H54 (cell line): ENCODE measurements around the gene CTCF.
A peak's percentile ranks its signal among the peaks of the same experiment; 100 is the strongest.

Experiments
- DNase-seq: peaks from one replicate; pipeline ENCODE4 v3.0.0; 2011; ENCODE audit warnings: low spot score, mixed read lengths; ENCODE audit not compliant: insufficient read length
- FAIRE-seq: peaks from 3 replicates; lab custom pipeline; 2011; peaks lifted over from hg19 to GRCh38; lab: Jason Lieb, UNC
- POLR2A ChIP-seq: IDR thresholded peaks from 2 replicates; pipeline ENCODE4 v1.6.1; 2011; ENCODE audit warnings: low read depth, mild to moderate bottlenecking, low read length

The CTCF gene

DNA sequence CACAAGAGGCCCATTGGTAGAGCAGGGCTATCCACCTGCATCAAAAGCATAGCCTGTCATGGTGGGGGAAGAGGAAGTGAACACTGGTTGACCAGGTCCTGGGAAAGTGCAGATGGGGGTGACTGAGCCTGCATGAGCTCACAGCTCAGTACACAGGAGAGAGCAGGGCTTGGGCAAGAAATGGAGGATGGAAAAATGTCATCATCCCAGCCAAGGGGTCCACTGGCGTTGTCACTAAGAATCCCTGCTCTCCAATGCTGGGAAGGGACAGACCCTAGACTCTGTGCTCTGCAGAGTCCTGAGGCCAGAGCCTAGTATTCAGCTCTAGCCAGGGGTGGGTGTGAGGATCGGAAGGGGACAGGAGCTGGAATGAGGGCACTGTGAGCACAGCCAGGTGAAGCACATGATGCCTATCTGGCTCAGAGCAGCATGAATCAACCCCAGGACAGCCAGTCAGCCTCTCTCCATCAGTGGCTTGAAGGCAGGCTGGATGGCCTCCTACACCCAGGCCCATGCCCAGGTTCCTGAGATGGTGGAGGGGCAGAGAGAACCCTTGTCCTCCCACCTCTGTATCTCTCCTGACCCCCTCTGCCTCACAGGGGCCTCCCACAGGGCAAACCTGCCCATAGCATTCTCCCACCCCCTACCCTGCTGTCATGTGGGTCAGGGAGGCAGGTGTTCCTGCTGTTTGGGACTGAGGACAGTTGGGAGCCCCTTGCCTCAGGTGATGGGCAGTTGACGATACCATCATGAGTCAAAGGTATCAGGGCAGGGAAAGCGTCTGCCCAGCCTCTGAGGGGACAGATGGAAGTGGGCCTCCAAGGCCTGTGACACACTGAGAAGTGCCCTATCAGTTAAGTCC lies 13.8 kb upstream of the CTCF start:
- no peak for FAIRE-seq

GRCh38 chr16:67549240-67549639 lies 13.1 kb upstream of the CTCF start:
- DNase-seq (no peak), FAIRE-seq (no peak)
- TF ChIP-seq POLR2A: no peak

More for the DNA sequence above, 13.8 kb upstream of the CTCF start:
- TF ChIP-seq POLR2A: no peak
- no peak for DNase-seq

GRCh38 chr16:67549936-67550335 lies 12.4 kb upstream of the CTCF start:
- no peak for DNase-seq
- no peak for TF ChIP-seq POLR2A
- FAIRE-seq: no peak

DNA sequence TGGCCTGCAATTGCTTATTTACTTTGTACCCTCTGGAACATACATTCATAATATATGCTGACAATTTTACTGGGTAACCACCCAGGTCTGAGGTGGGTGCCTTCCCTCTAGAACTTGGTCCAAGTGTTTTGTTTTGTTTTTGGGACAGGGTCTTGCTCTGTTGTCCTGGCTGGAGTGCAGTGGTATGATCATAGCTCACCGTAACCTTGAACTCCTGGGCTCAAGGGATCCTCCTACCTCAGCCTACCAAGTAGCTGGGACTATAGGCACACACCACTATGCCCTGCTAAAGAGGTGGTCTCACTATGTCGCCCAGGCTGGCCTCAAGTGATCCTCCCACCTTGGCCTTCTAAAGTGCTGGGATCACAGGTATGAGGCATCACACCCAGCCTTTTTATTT lies 11.2 kb upstream of the CTCF start:
- FAIRE-seq: no peak
- no peak for DNase-seq
- TF ChIP-seq POLR2A: no peak

GRCh38 chr16:67551972-67552371 lies 10.4 kb upstream of the CTCF start:
- TF ChIP-seq POLR2A: no peak
- DNase-seq (no peak), FAIRE-seq (no peak)

DNA sequence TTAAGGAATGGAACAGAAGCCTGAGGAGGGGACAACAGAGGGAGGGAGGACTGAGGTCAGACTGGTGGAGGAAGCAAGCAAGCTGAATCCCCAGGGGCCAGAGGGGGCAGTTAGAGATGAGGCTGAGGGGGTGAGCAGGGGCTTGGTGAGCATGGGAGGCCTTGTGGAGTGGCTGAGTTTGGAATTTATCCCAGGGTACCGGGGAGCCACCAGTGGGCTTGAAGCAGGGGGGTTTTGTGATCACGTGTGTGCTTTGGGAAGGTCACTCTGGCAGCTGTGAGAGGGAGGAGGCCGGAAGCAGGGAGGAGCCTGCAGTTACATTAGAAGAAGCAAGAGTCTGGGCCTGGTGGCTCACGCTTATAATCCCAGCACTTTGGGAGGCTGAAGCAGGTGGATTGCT lies 9.8 kb upstream of the CTCF start:
- no peak for FAIRE-seq
- TF ChIP-seq POLR2A: no peak
- no peak for DNase-seq

DNA sequence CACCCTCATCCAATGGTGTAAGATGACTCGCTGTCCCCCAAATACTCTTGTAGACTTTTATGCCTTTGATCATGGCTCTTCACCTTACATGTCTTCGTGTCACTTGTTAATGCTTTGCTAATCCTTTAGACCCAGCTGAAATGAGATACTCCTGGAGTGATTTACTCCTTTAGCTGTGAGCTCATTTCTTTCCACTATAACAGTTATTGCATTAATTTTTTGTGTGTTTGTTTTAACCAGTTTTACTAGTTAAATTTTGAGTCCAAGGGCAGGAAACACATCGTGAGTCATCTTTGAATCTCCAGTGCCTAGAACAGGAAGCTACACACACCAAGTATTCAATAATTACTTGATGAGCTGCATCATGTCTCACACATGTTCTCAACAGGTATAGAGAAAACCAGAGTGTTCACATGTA lies 6.5 kb upstream of the CTCF start:
- peak; percentile 36 for FAIRE-seq
- TF ChIP-seq POLR2A: no peak
- DNase-seq: no peak

- no peak for TF ChIP-seq POLR2A
- DNase-seq: no peak
- FAIRE-seq: no peak
These were observed 3.5 kb upstream of the CTCF start for GRCh38 chr16:67558859-67559258.

DNA sequence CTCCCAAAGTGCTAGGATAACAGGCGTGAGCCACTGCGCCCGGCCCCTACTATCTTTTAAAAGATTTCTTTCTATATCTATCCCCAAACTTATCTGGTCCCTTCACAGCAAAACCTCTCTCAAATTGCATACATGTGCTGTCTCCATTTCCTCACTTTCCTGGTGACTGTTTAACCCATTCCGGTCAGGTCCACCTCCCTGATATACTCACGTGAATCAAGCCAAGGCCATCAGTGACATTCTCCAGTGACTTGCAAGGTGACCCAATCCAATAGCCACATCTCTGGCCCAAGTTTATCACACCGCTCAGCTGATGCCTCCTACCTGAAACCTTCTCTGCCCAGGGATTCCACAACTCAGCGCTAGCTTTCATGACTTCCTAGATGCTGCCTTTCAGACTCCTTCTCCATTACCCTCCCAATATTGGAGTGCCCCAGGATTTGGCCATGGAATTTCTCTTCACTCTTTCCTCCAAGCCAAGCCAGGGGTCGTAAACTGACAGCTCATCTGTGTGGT lies 1.4 kb upstream of the CTCF start:
- TF ChIP-seq POLR2A: no peak
- no peak for FAIRE-seq
- no peak for DNase-seq

- no peak for TF ChIP-seq POLR2A
- FAIRE-seq: no peak
- DNase-seq: no peak
These were observed 864 bp upstream of the CTCF start for GRCh38 chr16:67561501-67561823.

DNA sequence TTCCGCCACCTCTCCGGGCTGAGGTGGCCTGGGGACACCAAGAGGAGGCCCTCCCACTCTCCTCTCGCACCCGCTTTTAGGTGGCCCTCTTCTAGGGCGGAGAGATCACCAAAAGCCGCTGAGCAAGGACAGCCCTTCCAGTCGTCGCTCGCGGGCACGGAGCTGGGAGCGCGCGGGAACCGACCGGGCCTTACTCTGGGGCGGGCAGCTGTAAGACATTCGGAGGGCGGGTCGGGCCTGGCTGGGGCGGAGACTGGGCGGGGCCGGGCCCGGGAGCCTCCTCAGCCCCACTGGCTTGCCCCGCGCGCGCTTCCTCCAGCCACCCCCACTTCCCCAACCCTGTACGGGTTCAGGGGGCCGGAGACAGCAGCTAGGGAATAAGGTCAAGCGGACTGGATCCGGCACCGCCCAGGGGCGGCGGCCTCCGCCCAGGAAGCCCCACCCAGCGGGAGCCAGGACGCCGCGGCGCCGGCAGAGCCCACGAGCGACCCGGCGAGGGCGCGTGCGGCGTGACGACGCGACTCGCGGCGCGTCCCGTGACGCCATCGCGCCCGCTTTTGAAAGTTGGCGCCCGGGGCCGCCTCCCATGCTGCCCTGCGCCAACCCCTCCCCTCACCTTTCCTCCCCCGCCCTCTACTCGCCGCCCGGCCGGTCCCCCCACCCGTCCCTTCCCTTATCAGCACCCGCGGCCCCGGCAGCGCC lies 351 bp upstream of the CTCF start:
- FAIRE-seq: peak; percentile 77
- TF ChIP-seq POLR2A: peak; percentile 71
- peak; percentile 81 for DNase-seq

- FAIRE-seq (no peak), DNase-seq (no peak)
- TF ChIP-seq POLR2A: no peak
These were observed 787 bp downstream of the CTCF start for GRCh38 chr16:67562918-67563707.

DNA sequence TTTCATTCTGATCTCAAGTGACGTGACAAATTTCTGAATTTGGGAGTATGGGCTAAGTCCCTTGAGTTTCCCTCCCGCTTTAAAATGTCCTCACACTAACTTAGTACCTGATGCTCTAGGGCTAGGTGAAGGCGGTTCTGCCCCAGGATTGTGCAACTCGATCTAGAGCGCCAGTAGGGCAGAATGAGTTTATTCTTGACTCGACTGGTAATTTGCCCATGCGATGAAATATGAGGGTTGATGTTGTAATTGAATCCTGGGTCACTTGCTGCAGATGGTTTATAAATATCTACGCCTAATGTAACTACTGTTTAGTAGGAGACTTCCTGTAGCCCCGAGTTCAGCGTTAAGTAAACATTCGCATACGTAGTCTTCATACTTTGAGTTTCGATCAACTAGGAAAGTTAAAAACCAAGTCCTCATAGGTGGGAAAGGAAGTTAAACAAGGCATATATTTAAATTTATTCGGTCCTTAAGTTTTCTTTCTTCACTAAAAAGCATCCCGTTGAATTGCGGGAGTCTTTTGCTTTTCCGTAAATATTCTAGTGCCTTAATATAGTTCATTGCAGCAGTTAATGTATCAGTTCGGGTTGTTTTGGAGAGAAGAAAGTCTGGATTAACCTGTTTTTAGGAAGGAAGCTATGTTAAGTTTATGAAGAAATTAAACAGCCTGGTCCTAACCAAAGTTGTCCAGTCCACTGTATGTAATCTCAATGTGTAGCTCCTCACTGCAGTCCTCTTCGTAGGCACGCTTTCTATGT lies 1.6 kb downstream of the CTCF start:
- FAIRE-seq: no peak
- no peak for TF ChIP-seq POLR2A
- DNase-seq: no peak
